ENCODE measurements around the gene LHFPL3.

DNA sequence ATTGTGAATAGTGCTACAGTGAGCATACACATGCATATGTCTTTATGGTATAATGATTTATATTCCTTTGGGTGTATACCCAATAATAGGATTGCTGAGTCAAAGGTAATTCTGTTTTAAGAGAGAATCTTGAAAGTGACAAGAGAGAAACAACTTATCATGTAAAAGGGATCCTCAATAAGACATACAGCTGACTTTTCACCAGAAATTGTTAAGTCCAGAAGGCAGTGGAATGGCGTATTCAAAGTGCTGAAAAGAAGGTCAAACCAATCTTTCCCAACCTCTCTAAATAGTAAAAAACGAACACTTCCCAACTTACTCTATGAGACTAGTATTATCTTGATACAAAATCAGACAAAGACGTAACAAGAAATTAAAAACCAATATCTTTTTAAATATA, 59.8 kb downstream of the LHFPL3 start:
- TF ChIP-seq, protein P1, sequence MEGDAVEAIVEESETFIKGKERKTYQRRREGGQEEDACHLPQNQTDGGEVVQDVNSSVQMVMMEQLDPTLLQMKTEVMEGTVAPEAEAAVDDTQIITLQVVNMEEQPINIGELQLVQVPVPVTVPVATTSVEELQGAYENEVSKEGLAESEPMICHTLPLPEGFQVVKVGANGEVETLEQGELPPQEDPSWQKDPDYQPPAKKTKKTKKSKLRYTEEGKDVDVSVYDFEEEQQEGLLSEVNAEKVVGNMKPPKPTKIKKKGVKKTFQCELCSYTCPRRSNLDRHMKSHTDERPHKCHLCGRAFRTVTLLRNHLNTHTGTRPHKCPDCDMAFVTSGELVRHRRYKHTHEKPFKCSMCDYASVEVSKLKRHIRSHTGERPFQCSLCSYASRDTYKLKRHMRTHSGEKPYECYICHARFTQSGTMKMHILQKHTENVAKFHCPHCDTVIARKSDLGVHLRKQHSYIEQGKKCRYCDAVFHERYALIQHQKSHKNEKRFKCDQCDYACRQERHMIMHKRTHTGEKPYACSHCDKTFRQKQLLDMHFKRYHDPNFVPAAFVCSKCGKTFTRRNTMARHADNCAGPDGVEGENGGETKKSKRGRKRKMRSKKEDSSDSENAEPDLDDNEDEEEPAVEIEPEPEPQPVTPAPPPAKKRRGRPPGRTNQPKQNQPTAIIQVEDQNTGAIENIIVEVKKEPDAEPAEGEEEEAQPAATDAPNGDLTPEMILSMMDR (IDR thresholded peaks at IDR 0.05; ENCODE audit: low read length) = no peak
- TF ChIP-seq EZH2phosphoT487 (IDR thresholded peaks at IDR 0.05; ENCODE audit: low read length) (no peak), EZH2 (optimal IDR thresholded peaks at IDR 0.05; ENCODE audit: low read depth, low read length) (no peak)
